IMR-90 (cell line): ENCODE data around the gene TBC1D8.

Experiments
- CEBPB ChIP-seq: IDR thresholded peaks from 2 replicates; pipeline ENCODE4 v1.6.1; 2012; ENCODE audit warnings: low read depth, low read length, improper control_type of control experiment
- CTCF ChIP-seq: conservative IDR thresholded peaks from 2 replicates; pipeline ENCODE4 v1.5.1; 2012; ENCODE audit warnings: mild to moderate bottlenecking, low read depth, low read length, improper control_type of control experiment
- POLR2A ChIP-seq: IDR thresholded peaks from 2 replicates; pipeline ENCODE4 v1.6.1; 2012; ENCODE audit warnings: mild to moderate bottlenecking, low read depth, low read length

- TF ChIP-seq CTCF (no peak), CEBPB (no peak), POLR2A (no peak)
Observed at GRCh38 chr2:101047774-101048173, 103.4 kb downstream of the TBC1D8 start.
